ENCODE measurements around the gene COL11A2. TPM values are rescaled to one million over a fixed set of nuclear protein-coding genes. Genes with fewer than 3 reads are reported as not detected.

The COL11A2 gene
- total and polyA plus RNA-seq, 2 of the 13 experiments (the other 11 are each of a cell fraction or from before 2014, with no cell fraction given): 0.55 TPM

GRCh38 chr6:33173535-33174180 lies 18.6 kb downstream of the COL11A2 start:
- H3K27ac ChIP-seq (ENCODE audit: extremely low read length, insufficient read depth, low read length): no peak overlapping the region
- in situ Hi-C loops (cut with HindIII; ENCODE audit: extremely low pct_ligation_motif_present, low pct_unique_long_range_greater_than_20kb): no loop called here
- no TSS peak for BruUV-seq (replicated peaks)
- ATAC-seq (no peak), DNase-seq (ENCODE audit: low spot score) (no peak), FAIRE-seq (no peak)
- intact Hi-C loops (cut with micrococcal nuclease; ENCODE audit: unreplicated experiment): loop anchor here (2.0 kb wide), 1 partner anchor 75 kb away; no protein-coding TSS in a partner anchor
- 1% methylated on average over 10 of the region's 11 CpGs for WGBS (ENCODE audit: low lambda C conversion rate)
- H3K36me3 ChIP-seq (replicated peaks in 1 of 2; ENCODE audit: control insufficient read depth in 1 of 2, insufficient read depth in 2 of 2, low read length in 2 of 2): no peaks in the 10 kb centered on the region
- TF ChIP-seq HNF4G (IDR thresholded peaks at IDR 0.05; ENCODE audit: borderline replicate concordance, low read depth, low read length) (peak; percentile 9; the same call in 1 of the 2 replicates), HNF4G (CRISPR knock-in tag; IDR thresholded peaks at IDR 0.05; ENCODE audit: borderline replicate concordance, low read depth) (no peak), ZNF782 (CRISPR knock-in tag; IDR thresholded peaks at IDR 0.05; ENCODE audit: borderline replicate concordance) (no peak)
- no peaks in the 10 kb centered on the region for H4K20me1 ChIP-seq (ENCODE audit: insufficient read depth, low read length)
- 0 out of 2 replicates have a peak overlapping the region, but pooled peaks have one; percentile 14 for H3K4me2 ChIP-seq (ENCODE audit: low read depth, low read length)
- no peaks in the 10 kb centered on the region for H3K9me3 ChIP-seq (ENCODE audit: low read length)
- H3K4me1 ChIP-seq (ENCODE audit: insufficient read depth, low read length): peaks cover 22% of the 10 kb centered on the region
- H3K4me3 ChIP-seq (replicated peaks in 1 of 3; ENCODE audit: insufficient read depth in 1 of 3, low read depth in 2 of 3, low read length in 3 of 3): no peak overlapping the region
- no peaks in the 10 kb centered on the region for H3K79me2 ChIP-seq (ENCODE audit: insufficient read depth, low read length)
- no peak overlapping the region for H2AFZ ChIP-seq (ENCODE audit: low read length)
- H3K27me3 ChIP-seq (ENCODE audit: control insufficient read depth in 1 of 2, insufficient read depth in 2 of 2, low read length in 2 of 2): peaks cover 5 to 53% of the 10 kb centered on the region in 2 experiments; a peak in 4 of 5 replicates
- no peak overlapping the region for H3K9ac ChIP-seq (ENCODE audit: insufficient read depth, low read depth, low read length)
- CTCF ChIA-PET (ENCODE audit: low intra/inter-chr PET ratio, low total read pairs): interaction anchor here (1.7 to 2.8 kb wide), 3 partner anchors 12 to 159 kb away, joined by 10 to 14 read pairs (median 11); no protein-coding TSS in a partner anchor
- POLR2A ChIA-PET: interaction anchor here (0.8 to 1.7 kb wide), 5 partner anchors 12 to 1860 kb away, joined by 3 to 7 read pairs (median 4); no protein-coding TSS in a partner anchor

GRCh38 chr6:33172688-33173534 lies 19.4 kb downstream of the COL11A2 start:
- Histone ChIP-seq H3K4me2 (ENCODE audit: low read depth, low read length) (peak overlapping the region; percentile 39), H3K9me3 (ENCODE audit: low read length) (no peaks in the 10 kb centered on the region), H3K79me2 (ENCODE audit: insufficient read depth, low read length) (no peaks in the 10 kb centered on the region), H3K4me1 (ENCODE audit: insufficient read depth, low read length) (peaks cover 22% of the 10 kb centered on the region), H3K9ac (ENCODE audit: insufficient read depth, low read depth, low read length) (no peak overlapping the region), H3K27ac (ENCODE audit: extremely low read length, insufficient read depth, low read length) (no peak overlapping the region), H3K27me3 (ENCODE audit: control insufficient read depth in 1 of 2, insufficient read depth in 2 of 2, low read length in 2 of 2) (peaks cover 2 to 48% of the 10 kb centered on the region in 2 experiments; a peak in 4 of 5 replicates), H4K20me1 (ENCODE audit: insufficient read depth, low read length) (no peaks in the 10 kb centered on the region), H3K4me3 (replicated peaks in 1 of 3; ENCODE audit: insufficient read depth in 1 of 3, low read depth in 2 of 3, low read length in 3 of 3) (peak overlapping the region in 1 of 3 experiments; percentile 5; a peak in 1 of 6 replicates), H3K36me3 (replicated peaks in 1 of 2; ENCODE audit: control insufficient read depth in 1 of 2, insufficient read depth in 2 of 2, low read length in 2 of 2) (no peaks in the 10 kb centered on the region), H2AFZ (ENCODE audit: low read length) (no peak overlapping the region)
- peak; percentile 82 for FAIRE-seq
- ChIA-PET POLR2A (interaction anchor here (0.8 to 1.7 kb wide), 5 partner anchors 26 to 1861 kb away, joined by 3 to 6 read pairs (median 4); no protein-coding TSS in a partner anchor), CTCF (ENCODE audit: low intra/inter-chr PET ratio, low total read pairs) (interaction anchor here (1.1 to 2.8 kb wide), 5 partner anchors 12 to 158 kb away, joined by 9 to 14 read pairs (median 11); no protein-coding TSS in a partner anchor)
- peak; percentile 53 for DNase-seq (ENCODE audit: low spot score)
- BruUV-seq (replicated peaks): no TSS peak
- WGBS (ENCODE audit: low lambda C conversion rate): 2% methylated on average over 15 of the region's 16 CpGs
- in situ Hi-C loops (cut with HindIII; ENCODE audit: extremely low pct_ligation_motif_present, low pct_unique_long_range_greater_than_20kb) (no loop called here), intact Hi-C loops (cut with micrococcal nuclease; ENCODE audit: unreplicated experiment) (loop anchor here (1.0 to 2.0 kb wide), 3 partner anchors 55 to 159 kb away; no protein-coding TSS in a partner anchor)
- ATAC-seq: peak; percentile 65
- 0 out of 2 replicates have a peak, but pooled peaks have one; percentile 30 for TF ChIP-seq SPEN (CRISPR knock-in tag; IDR thresholded peaks at IDR 0.05; ENCODE audit: low read depth)
- TF ChIP-seq BCL3 (CRISPR knock-in tag; IDR thresholded peaks at IDR 0.05): peak; percentile 50; the same call in 1 of the 2 replicates
- no peak for TF ChIP-seq ZNF562 (CRISPR knock-in tag; IDR thresholded peaks at IDR 0.05; ENCODE audit: borderline replicate concordance)
- no peak for TF ChIP-seq SKI (IDR thresholded peaks at IDR 0.05; ENCODE audit: partially characterized antibody)
- peak; percentile 47 for TF ChIP-seq ZNF687 (CRISPR knock-in tag; IDR thresholded peaks at IDR 0.05)
